AG09309 (cell line): ENCODE measurements around the gene LTF.

Experiments
- DNase-seq: peaks from one replicate; pipeline ENCODE4 v3.0.0-alpha.2; 2010; ENCODE audit warnings: low read depth
- H3K4me3 ChIP-seq: 2 replicates; pipeline ENCODE4 v1.5.1; 2011; ENCODE audit warnings: mild to moderate bottlenecking, low read depth, low read length, moderate library complexity; ENCODE audit not compliant: control insufficient read depth
- CTCF ChIP-seq: IDR thresholded peaks from 2 replicates; pipeline ENCODE4 v1.5.1; 2011; ENCODE audit warnings: mild to moderate bottlenecking, low read depth, low read length, inconsistent platforms; ENCODE audit not compliant: insufficient read depth, control insufficient read depth; ENCODE audit errors: missing control alignments

Gene LTF

DNA sequence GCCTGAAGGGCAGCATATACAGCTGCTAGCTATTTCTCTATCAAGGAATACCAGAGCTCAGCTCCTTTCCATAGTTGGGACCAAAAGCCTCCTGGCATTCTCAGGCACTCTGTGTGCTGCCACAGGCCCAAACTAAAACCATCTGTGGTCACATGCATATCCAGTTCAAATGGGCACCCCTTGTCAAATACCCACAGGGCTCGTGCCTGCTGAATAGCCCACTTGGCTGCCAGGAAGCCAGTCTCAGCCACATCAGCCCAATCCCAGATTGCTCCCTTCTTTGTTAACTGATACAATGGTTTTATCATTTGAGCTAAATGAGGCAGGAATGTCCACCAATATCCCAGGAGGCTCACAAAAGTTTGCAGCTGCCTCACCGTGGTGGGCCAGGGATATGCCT lies 43.8 kb downstream of the LTF start:
- TF ChIP-seq CTCF = no peak
- DNase-seq = no peak
- H3K4me3 ChIP-seq = no peak overlapping the region

DNA sequence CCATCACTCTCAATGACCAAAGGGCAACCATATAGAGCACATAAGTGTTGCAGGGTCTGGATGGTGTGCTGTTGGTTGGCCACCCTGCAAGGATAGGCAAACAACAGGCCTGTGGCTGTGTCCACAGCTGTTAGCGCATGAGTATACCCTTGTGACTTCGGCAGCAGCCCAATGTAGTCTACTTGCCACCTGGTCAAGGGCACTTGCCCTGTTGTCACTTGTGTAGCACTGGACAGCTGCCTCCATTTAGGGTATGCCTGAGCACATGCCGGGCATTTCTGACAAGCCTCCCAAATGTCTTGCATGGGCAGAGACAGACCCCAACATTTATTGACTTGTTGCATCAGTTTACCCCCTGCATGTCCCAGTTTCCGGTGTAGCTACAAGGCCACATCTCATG lies 44.9 kb downstream of the LTF start:
- TF ChIP-seq CTCF = no peak
- H3K4me3 ChIP-seq = no peak overlapping the region
- DNase-seq = no peak

GRCh38 chr3:46417841-46418611 lies 46.7 kb downstream of the LTF start:
- no peak overlapping the region for H3K4me3 ChIP-seq
- no peak for DNase-seq
- TF ChIP-seq CTCF = no peak

- DNase-seq = no peak
- H3K4me3 ChIP-seq = no peak overlapping the region
- TF ChIP-seq CTCF = no peak
Observed at GRCh38 chr3:46416811-46417510, 47.7 kb downstream of the LTF start.

DNA sequence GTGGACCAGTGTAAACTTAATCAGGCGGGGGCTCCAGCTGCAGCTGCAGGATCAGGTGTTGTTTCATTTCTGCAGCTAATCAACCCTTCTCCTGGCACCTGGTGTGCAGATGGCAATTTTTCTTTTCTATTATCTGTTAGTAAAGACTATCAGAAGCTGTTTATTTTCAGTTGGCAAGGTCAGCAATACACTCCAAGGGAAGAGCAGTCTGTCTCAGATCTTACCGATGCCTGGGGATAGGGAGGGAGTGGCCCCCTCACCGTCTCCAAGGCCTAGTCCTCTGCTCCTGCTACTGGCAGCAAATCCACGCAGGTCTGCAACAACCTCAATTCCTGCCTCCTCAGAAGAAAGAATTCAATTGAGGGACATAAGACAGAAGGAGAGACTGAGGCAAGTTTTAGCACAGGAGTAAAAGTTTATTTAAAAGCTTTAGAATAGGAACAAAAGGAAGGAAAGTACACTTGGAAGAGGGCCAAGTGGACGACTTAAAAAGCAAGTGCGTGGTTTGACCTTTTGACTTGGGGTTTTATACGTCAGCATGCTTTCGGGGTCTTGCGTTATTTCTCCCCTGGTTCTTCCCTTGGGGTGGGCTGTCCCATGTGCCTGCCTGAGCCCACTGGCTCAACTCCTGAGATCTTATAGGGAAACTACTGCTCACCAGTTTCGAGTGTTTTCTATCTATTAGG lies 48.4 kb downstream of the LTF start:
- TF ChIP-seq CTCF = no peak
- H3K4me3 ChIP-seq = no peak overlapping the region
- DNase-seq = no peak

GRCh38 chr3:46414739-46415138 lies 50.0 kb downstream of the LTF start:
- no peak for TF ChIP-seq CTCF
- no peak overlapping the region for H3K4me3 ChIP-seq
- no peak for DNase-seq
